ENCODE results near the gene RAB27A. TPM values are rescaled to one million over a fixed set of nuclear protein-coding genes. Genes with fewer than 3 reads are reported as not detected.
"Not testable (repeated sequence)": the region's sequence is repeated elsewhere in the genome, so short reads cannot be mapped to it uniquely, and the experiment has no call there.

RAB27A gene
- total RNA-seq (2014; rRNA removed; shearing (Covaris generic)): 9.5 and 12.8 TPM in 2 replicates
- polyA plus RNA-seq (2015; cell fraction: cytosol; rRNA removed): 27.3 and 29.6 TPM in 2 replicates
- 19.7 and 20.1 TPM in 2 replicates for polyA plus RNA-seq (2015; cell fraction: nucleus; rRNA removed)

DNA sequence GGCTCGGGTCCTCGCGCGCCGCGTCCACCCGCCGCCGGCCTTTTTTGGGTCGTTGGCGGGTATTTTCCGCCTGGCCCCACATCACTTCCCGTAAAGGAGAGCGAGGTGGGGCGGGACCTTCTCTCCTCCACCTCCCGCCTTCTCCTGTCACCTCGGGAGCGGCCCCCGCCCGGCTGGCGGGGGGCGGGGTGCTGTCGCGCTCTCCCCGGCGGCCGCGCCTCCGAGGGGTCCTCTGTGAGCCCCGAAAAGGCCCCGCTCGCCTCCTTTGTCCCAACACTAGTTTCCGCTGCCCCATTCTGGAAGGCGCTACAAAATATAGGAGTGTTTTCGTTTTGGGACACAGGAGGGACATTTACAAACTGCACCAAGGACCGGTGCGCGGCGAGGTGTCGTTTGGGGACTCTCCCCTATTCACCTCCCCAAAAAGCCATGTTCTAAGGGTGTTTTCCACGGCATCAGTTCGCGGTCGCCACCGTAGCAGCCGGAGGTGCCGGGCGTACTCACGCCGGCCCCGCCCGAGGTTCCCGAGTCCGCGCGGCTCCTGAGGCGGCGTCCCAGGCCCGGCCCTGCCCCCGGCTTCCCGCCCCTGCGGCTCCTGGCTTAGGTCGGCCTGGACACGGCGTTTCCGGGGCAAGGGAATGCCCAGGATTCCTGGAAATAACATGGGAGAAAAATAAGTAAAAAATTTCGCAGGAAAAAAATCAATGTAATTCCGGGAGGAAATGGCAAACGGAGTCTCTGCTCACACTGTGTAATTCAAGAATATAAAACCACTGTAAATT, at the start of gene RAB27A:
Gene RAB27A, minus strand, starts transcription at position 68 of the 782 bp plus-strand sequence. CDS start 54,879 bp downstream, outside the sequence.
- DNase-seq (ENCODE audit: low read depth): peak; percentile 80

DNA sequence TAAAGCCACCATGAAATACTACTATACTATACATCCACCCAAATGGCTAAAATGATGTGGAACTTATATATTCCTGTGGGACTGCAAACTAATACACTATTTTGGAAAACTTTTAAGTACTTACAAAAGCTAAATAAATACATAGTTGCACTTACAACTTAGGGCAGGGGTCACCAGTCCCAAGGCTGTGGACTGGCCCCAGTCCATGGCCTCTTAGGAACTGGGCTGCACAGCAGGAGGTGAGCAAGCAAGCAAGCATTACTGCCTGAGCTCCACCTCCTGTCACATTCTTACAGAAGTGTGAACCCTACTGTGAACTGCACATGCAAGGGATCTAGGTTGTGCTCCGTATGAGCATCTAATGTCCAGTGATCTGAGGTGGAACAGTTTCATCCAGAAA, 47.5 kb upstream of the RAB27A start:
- no peak for DNase-seq (ENCODE audit: low read depth)

DNA sequence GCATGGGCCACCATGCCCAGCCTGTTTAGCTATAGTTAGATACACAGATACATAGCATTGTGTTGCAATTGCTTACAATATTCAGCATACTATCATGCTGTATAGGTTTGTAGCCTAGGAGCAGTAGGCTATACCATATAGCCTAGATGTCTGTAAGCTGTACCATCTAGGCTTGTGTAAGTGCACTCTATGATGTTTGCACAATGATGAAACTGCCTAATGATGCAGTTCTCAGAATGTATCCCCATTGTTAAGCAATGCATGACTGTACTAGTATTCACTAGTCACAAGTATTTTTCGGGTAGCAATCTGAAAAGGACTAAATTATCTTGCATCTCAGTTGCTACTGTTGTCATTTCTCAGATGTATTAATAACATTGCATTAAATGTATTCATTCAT, 45.4 kb upstream of the RAB27A start:
- no peak for DNase-seq (ENCODE audit: low read depth)

DNA sequence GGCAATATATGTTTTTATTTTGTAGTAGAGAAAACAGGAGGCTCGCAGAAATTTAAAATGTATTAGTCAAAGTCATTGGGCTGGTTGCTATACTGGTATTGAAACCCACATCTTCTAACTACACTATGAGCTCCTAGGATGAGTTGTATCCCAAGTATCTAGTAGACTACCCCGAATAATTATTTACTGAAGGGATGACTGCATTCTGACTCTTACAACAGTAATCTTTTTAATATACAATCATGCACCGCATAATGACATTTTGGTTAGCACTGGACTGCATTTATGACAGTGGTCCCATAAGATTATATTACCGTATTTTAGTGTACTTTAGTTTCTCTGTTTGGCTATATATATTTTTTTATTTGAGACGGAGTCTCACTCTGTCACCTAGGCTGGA, 44.8 kb upstream of the RAB27A start:
- DNase-seq (ENCODE audit: low read depth): no peak

DNA sequence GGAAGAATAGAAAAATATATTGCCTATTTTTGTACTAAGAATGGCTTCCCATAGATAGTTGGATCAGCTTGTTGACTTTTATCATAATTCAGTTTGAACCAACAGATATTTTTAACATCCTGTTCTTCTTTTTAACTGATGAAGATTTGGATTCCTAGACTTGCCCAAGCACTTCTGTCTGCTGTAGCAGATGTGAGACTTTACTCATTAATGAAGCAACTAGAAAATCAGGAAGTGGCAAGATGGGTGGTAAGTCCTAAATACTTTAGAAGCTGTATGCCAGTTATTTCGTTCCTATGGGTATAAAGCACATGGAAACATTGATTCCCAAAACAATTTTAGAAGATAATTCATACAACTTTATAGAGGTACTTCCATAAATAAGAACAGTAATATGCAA, 37.8 kb upstream of the RAB27A start:
- DNase-seq (ENCODE audit: low read depth): no peak

DNA sequence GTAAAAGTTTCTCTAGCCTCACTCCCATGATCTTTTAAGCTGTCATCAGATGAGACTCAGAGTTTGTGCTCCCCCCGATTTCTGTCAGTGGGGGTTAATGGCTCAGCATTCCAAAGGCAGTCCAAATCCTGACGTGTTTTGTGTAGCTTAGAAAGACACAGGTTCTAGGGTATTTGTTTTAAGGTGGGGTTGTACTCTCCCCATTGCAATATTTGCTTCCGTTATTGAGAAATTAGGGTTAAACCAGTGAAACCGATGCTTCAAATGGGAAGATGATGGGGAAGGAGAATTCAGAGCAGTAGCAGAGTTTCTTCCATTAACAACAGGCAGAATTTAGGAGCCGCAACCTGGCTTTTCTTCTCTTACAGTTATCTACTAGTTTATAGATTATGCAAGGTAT, 32.9 kb upstream of the RAB27A start:
- DNase-seq (ENCODE audit: low read depth): no peak

DNA sequence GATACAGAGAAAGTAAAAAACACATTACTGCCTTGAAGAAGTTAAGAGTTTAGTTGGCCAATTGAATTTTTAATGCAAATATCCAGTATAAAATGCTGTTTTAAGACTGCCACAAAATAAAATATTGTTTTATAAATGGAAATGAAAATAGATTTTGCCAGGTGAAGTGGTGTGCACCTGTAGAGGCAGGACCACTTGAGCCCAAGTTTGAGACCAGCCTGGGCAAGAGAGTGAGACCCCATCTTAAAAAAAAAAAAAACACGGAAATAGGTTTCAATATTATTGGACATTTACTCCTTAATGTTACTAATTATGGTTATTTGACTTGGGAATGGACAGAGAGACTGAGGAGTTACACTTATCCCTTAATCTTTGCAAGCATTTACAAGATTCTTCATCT, 31.4 kb upstream of the RAB27A start:
- no peak for DNase-seq (ENCODE audit: low read depth)

DNA sequence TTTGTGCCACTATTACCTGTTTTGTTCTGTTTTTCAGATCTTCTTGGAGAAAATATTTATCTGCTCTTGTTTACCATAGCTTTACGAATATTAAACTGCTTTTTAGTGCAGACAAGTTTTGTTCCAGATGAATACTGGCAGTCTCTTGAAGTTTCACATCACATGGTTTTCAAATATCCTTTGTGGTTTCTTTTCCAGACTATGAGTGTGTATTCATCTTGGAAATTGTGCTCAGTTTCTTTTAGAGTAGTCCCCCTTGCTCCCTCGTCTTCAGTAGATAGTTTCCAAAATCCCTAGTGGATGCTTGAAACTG, 30.6 kb upstream of the RAB27A start:
- no peak for DNase-seq (ENCODE audit: low read depth)

DNA sequence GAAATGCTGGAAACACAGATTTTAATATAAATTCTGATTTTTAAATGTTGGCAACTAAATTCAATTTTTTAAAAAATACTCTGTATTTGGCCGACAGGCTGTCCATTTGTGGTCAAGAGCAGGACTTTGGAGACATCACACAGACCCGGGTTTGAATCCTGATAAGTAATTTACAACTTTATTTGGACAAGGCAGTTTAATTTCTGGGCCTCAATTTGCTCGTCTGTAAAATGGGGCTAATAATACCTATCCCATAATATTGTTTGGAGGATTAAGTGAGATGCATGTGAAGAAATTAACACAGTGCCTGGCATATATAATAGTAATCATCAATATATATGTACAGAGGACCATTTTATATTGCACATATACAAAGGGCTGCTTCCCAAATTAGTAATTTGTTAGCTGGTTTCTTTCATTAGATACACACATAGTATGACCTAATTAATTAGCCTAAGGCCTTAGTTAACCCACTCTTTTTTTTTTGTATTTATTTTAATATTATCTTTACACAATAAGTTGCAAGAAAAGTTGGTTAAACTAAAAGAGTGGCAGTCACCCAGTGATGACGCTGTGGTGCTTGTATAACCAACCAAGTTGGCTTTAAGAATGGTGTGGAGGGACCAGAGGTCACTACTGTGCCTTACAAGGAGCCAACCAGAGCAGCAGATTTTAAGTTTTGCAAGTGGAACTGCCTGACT, 30.1 kb upstream of the RAB27A start:
- DNase-seq (ENCODE audit: low read depth): no peak

DNA sequence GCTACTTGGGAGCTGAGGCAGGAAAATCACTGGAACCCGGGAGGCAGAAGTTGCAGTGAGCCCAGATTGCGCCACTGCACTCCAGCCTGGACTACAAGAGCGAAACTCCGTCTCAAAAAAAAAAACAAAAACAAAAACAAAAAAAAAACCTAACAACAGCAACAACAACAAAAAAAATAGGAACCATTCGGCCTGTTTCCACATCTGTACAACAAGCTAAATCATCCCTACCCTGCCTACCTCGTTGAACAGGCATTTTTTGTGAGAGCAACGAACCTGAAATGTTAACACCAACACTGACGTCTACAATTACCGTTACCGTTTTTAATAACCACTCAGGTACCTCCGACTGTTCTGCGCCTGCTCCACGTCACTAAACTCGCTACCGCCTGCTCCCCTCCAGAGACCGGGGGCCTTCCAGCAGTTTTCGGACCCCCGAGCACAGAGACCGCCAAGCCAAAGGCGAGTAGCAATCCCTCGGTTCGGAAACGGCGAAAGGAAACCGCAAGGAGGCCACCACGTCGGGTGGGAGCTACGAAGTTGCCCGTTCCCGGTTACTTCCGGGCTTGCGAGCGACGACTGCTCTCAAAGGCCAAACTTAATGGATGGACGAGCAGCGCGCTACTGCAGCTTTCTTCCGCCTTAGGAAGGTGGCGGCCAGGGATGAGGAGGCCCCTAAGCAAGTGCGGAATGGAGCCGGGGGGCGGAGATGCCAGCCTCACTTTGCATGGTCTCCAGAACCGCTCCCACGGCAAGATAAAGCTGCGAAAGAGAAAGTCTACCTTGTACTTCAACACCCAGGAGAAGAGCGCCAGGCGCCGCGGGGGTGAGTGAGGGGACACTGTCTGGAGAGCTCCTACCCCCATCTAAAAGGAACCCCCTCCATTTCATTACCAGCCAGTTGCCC, 29.2 kb upstream of the RAB27A start, which contains the start of the genes PIGB and PIGBOS1:
Gene PIGB, plus strand, starts transcription at position 635 of the 907 bp plus-strand sequence. Its CDS starts 29 bp downstream, at position 664.
Gene PIGBOS1, minus strand, starts transcription at position 536 of the 907 bp plus-strand sequence. CDS start 1,331 bp downstream, outside the sequence.
- peak; percentile 88 for DNase-seq (ENCODE audit: low read depth)

DNA sequence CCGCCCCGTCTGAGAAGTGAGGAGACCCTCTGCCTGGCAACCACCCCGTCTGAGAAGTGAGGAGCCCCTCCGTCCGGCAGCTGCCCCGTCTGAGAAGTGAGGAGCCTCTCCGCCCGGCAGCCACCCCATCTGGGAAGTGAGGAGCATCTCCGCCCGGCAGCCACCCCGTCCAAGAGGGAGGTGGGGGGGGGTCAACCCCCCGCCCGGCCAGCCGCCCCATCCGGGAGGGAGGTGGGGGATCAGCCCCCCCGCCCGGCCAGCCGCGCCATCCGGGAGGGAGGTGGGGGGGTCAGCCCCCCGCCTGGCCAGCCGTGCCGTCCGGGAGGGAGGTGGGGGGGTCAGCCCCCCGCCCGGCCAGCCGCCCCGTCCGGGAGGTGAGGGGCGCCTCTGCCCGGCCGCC, 13.2 kb upstream of the RAB27A start:
- not testable (repeated sequence) for DNase-seq (ENCODE audit: low read depth)

DNA sequence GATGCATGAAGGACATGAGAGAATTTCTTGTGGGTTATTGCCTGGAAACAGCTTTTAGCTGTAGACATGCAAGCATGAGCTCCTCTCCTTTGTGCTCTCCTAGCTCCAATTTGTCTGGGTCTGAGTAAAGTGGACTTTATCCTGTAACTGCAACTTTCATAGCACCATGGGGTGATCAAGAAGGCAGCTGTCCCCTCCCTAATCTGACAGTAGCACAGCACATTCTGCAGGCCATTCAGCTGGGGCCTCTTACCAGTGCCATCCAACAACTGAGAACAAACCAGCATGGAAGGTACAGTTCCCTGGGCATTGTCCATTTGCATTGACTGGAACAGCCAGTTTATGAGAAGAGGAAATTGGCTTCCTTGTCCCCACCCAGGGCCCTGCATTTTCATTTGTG, 7.7 kb upstream of the RAB27A start:
- DNase-seq (ENCODE audit: low read depth): no peak

DNA sequence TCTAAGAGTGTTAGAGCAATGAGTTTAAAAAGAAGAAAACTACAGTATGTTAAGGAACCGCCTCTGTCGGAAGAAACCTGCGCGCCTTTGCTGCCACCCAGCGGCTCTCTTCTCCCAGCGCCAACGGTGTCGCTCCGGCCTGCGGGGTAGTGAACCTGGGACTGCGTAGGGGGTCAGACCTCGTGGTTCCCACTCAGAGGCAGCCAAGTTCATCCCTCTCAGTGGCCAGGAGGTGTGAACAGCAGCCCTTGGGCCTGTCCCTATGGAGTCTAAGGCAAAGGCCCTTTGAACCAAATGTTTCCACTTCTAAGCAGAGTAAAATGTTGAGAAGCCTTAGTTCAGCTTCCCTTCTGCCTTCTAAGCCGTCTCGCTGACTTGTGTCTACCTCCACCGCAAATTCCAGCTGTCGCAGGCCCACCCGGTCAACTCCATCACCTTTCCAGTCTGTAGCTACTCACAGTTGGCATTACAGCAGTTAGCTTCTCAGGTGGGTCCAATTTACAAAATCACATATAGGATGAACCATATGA, 980 bp upstream of the RAB27A start:
- peak; percentile 78 for DNase-seq (ENCODE audit: low read depth)

DNA sequence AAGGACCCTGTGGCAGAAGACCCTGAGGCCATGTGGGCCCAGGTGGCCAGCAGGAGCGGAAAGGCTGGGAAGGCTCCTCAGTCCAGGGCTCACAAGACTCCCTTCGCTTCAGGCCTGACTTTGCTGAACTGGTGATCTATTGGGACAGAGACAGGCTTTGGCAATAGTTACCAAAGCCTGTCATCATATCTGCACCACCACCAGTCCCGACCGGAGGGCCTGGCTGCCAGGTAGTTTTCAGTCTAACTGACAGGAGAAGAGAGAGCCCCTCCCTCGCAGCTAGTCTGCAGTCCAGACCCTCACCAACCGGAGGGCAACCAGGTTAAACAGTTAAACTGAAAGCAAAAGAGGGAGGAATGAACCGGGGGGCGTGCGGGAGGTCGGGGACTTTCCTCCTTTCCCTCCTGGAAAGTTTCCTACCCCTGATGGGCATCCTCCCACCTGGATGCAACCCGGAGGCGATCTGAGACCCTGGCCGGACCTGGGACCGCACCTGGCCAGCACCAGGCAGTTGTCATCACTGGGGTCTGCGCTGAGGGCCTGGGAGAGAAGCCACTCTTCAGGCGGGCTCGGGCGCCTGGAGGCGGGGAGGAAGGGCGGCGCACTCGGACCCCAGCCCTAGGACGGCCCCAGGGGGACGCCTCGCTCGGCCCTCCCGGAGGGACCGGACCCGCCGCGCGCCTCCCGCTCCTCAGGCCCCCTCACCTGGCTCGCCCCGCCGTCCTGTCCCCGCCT, 435 bp downstream of the RAB27A start:
- peak; percentile 46 for DNase-seq (ENCODE audit: low read depth)

DNA sequence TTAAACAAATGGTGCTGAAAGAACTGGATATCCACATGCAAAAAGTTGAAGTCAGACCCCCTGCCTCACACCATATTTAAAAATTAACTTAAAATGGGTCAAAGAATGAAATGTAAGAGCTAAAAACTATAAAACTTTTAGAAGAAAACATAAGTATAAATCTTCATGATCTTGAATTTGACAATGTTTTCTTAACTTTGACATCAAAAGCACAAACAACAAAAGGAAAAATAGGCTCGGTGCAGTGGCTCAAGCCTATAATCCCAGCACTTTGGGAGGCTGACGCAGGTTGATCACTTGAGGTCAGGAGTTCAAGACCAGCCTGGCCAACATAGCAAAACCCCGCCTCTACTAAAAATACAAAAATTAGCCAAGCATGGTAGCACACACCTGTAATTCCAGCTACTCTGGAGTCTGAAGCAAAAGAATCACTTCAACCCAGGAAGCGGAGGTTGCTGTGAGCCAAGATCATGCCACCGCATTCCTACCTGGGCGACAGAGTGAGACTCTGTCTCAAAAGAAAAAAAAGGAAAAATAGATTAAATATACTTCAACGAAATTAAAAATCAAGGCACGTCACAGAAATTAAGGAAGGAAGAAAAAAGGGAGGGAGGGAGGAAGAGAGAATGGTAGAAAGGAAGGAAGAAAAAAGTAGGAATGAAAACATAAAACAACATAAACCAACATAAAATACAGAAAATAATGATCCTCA, 1.5 kb downstream of the RAB27A start:
- no peak for DNase-seq (ENCODE audit: low read depth)

DNA sequence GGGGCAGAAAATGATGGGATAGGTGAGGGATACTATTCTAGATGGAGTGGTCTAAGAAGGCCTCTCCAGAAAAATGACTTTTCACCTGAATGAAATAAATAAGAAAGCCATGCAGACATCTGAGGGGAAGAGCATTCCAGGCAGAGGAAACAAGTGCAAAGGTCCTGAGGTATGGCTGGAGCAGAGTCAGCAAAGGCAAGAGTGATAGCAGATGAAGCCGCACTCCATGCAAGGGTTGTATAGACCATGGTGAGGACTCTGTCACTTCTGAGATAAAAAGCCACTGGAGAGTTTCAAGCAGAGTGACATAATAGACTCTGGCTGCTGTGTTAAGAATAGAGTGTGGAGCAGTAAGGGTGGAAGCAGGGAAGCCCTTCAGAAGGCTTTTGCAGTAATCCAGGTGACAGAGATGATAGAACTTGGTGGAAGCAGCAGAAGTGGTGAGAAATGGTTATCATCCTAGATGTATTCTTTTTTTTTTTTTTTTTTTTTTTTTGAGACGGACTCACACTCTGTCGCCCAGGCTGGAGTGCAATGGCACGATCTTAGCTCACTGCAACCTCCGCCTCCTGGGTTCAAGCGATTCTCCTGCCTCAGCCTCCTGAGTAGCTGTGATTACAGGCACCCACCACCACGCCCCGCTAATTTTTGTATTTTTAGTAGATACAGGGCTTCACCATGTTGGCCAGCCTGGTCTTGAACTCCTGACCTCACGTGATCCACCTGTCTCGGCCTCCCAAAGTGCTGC, 3.0 kb downstream of the RAB27A start:
- not testable (repeated sequence) for DNase-seq (ENCODE audit: low read depth)

DNA sequence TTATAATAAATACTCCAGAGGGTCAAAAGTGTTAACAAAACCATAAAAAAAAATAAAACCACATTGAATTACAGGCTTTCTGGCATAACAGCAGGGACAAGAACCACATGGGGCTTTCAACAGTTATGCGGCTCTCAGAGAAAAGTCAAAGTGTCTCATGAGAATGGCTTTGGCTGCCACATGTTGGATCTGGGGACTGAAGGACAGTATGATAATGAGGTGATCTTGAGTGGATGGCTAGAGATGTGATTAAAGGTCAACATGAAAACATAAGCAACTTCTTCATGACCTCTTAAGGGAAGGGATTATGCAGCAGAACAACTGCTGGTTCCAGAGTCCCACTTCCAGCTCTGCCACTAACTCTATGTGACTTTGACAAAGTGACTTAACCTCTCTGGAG, 5.2 kb downstream of the RAB27A start:
- no peak for DNase-seq (ENCODE audit: low read depth)

DNA sequence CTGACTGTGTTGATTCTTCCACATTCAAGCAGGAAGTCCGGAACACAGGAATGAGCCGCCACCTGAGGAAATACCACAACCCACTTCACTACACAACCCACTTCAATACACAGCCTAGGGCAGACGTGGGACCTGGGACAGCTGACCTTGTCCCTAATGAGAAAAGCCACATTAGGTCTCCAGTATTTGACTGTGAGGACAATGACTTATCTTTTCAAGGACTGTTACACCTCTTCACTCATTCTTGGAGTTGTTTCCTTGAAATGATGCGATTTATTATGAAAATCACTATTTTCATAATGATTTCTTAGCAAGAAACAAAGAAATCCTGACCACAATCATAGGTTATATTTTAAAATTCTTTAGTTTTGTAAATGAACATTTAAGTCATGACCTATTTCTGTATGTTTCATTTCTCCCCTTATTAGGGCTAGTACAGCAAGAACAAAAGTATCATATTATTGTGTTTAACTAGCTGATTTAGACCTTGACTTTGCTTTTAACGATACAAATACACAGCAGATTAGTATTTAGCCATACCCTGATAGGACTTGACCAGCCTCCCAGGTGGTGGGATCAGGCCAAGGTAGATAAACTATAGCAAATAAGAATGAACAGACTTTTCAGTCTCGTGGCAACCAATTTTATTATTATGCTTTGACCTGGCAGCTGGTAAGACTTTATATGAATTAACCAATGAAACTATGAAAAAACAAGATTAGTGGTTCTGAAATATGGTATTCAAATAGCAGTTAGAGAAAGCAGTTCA, 6.0 kb downstream of the RAB27A start:
- DNase-seq (ENCODE audit: low read depth): no peak
